Astrocyte (in vitro differentiated cells and primary cell): ENCODE data around the gene RBM44.

Source experiments
- EZH2 ChIP-seq: IDR thresholded peaks from 2 replicates; pipeline ENCODE4 v1.6.1; 2012; ENCODE audit warnings: mild to moderate bottlenecking, low read length, inconsistent platforms; ENCODE audit not compliant: insufficient read depth
- TF ChIP-seq, protein P1 (sequence below): IDR thresholded peaks from 2 replicates; pipeline ENCODE4 v1.5.1; 2011; ENCODE audit warnings: low read depth, mild to moderate bottlenecking, inconsistent platforms, low read length, moderate library complexity; ENCODE audit not compliant: insufficient read depth

DNA sequence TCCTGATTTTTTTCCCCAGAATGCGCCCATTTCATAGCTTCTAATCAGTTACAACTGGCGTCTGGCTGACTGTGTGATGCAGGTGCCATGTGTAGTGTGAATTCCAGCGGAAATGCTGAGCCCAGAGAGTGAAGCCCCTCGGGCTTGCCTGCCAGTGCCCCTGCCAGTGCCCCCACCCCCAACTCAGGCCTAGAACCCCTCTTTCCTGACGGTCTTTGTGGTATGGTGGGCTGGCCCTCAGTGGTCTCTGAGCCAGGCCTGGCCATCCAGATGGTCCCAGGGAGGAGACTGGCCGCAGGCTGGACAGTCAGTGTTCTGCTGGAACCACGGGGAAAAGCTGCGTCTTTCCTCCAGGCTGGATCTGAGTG is 63.9 kb downstream of the RBM44 start:
- TF ChIP-seq, protein P1, sequence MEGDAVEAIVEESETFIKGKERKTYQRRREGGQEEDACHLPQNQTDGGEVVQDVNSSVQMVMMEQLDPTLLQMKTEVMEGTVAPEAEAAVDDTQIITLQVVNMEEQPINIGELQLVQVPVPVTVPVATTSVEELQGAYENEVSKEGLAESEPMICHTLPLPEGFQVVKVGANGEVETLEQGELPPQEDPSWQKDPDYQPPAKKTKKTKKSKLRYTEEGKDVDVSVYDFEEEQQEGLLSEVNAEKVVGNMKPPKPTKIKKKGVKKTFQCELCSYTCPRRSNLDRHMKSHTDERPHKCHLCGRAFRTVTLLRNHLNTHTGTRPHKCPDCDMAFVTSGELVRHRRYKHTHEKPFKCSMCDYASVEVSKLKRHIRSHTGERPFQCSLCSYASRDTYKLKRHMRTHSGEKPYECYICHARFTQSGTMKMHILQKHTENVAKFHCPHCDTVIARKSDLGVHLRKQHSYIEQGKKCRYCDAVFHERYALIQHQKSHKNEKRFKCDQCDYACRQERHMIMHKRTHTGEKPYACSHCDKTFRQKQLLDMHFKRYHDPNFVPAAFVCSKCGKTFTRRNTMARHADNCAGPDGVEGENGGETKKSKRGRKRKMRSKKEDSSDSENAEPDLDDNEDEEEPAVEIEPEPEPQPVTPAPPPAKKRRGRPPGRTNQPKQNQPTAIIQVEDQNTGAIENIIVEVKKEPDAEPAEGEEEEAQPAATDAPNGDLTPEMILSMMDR, result no peak
- no peak for TF ChIP-seq EZH2
